Erythroblast (primary cell): ENCODE measurements around the gene MINDY4.

Experiments
- DNase-seq, 2 experiments: peaks; one replicate each; lab custom pipeline; 2025; lab: John Stamatoyannopoulos, UW
- GATA1 ChIP-seq: IDR thresholded peaks from 2 replicates; pipeline ENCODE4 v1.6.1; 2011; ENCODE audit warnings: low read depth, mild to moderate bottlenecking, control low read depth, low read length, moderate library complexity
- POLR2A ChIP-seq: IDR thresholded peaks from 2 replicates; pipeline ENCODE4 v1.6.1; 2011; ENCODE audit warnings: mild to moderate bottlenecking, low read length

MINDY4 gene

GRCh38 chr7:30877993-30878392 lies 106.8 kb downstream of the MINDY4 start:
- TF ChIP-seq GATA1 = no peak
- TF ChIP-seq POLR2A = no peak
- no peak for DNase-seq

- TF ChIP-seq GATA1 = no peak
- no peak for TF ChIP-seq POLR2A
- DNase-seq = no peak
These were observed 108.2 kb downstream of the MINDY4 start for GRCh38 chr7:30879139-30880124.

- TF ChIP-seq POLR2A (no peak), GATA1 (no peak)
- DNase-seq = no peak
These were observed 109.0 kb downstream of the MINDY4 start for GRCh38 chr7:30880125-30880720.

- TF ChIP-seq POLR2A = no peak
- no peak for TF ChIP-seq GATA1
- DNase-seq = no peak
These were observed 109.7 kb downstream of the MINDY4 start for GRCh38 chr7:30880941-30881340.

- DNase-seq = no peak
- TF ChIP-seq POLR2A = no peak
- no peak for TF ChIP-seq GATA1
These were observed 110.2 kb downstream of the MINDY4 start for GRCh38 chr7:30881448-30881847.

- TF ChIP-seq GATA1 (no peak), POLR2A (no peak)
These were observed 113.7 kb downstream of the MINDY4 start for GRCh38 chr7:30884881-30885280.

GRCh38 chr7:30886608-30887011 lies 115.4 kb downstream of the MINDY4 start:
- TF ChIP-seq POLR2A (no peak), GATA1 (no peak)
- DNase-seq = no peak

More at GRCh38 chr7:30884881-30885280, 113.7 kb downstream of the MINDY4 start:
- no peak for DNase-seq

- TF ChIP-seq GATA1 (no peak), POLR2A (no peak)
- DNase-seq = no peak
These were observed 116.3 kb downstream of the MINDY4 start for GRCh38 chr7:30887464-30887872.

- TF ChIP-seq GATA1 (no peak), POLR2A (no peak)
- no peak for DNase-seq
These were observed 117.5 kb downstream of the MINDY4 start for GRCh38 chr7:30888747-30889146.

- TF ChIP-seq POLR2A (no peak), GATA1 (no peak)
- no peak for DNase-seq
These were observed 119.0 kb downstream of the MINDY4 start for GRCh38 chr7:30890226-30890625.

GRCh38 chr7:30893357-30893756 lies 122.1 kb downstream of the MINDY4 start:
- TF ChIP-seq POLR2A (no peak), GATA1 (no peak)
- no peak for DNase-seq

- DNase-seq = no peak
- TF ChIP-seq GATA1 (no peak), POLR2A (no peak)
These were observed 122.8 kb downstream of the MINDY4 start for GRCh38 chr7:30894009-30894408.

- TF ChIP-seq POLR2A = no peak
- no peak for TF ChIP-seq GATA1
- peak; percentile 20 to 25 for DNase-seq
These were observed 123.8 kb downstream of the MINDY4 start for GRCh38 chr7:30894866-30895605.
